Measurements from ENCODE around the gene GARNL3. TPM values are rescaled to one million over a fixed set of nuclear protein-coding genes. Genes with fewer than 3 reads are reported as not detected.

GARNL3 gene
- total and polyA plus RNA-seq, 2 experiments from 2014 or later: 8.7 to 21.9 TPM

- Histone ChIP-seq H2AFZ (no peak overlapping the region), H3K79me2 (replicated peaks; ENCODE audit: insufficient read depth) (no peaks in the 10 kb centered on the region), H3K27ac (ENCODE audit: low read depth) (no peak overlapping the region), H3F3A (replicated peaks; ENCODE audit: low read depth) (no peaks in the 10 kb centered on the region), H3K4me2 (no peak overlapping the region), H3K9me2 (ENCODE audit: insufficient read depth) (peaks cover 3% of the 10 kb centered on the region), H3K4me3 (no peak overlapping the region), H3K36me3 (ENCODE audit: insufficient read depth) (no peaks in the 10 kb centered on the region), H4K20me1 (replicated peaks; ENCODE audit: insufficient read depth) (no peaks in the 10 kb centered on the region), H3K27me3 (ENCODE audit: insufficient read depth) (no peaks in the 10 kb centered on the region), H3K4me1 (ENCODE audit: insufficient read depth) (no peaks in the 10 kb centered on the region)
- no peaks in the 10 kb centered on the region for H3K27me3 Mint-ChIP-seq (ENCODE audit: insufficient read depth, low read depth, poor library complexity)
- H3K27ac Mint-ChIP-seq: no peak overlapping the region
- no peaks in the 10 kb centered on the region for H3K4me1 Mint-ChIP-seq
- no peak overlapping the region for H3K4me3 Mint-ChIP-seq
- ATAC-seq: no peak
- peaks cover under 1% of the 10 kb centered on the region; the same call in 1 of the 3 replicates for H3K36me3 Mint-ChIP-seq (ENCODE audit: low read depth)
- DNase-seq (ENCODE audit: low spot score): no peak
- H3K9me3 Mint-ChIP-seq: no peaks in the 10 kb centered on the region
- no peak for TF ChIP-seq ETS1 (IDR thresholded peaks at IDR 0.05)
Measured at GRCh38 chr9:127300886-127301447, 36.4 kb downstream of the GARNL3 start.

GRCh38 chr9:127303830-127304229 lies 39.3 kb downstream of the GARNL3 start:
- Mint-ChIP-seq H3K9me3 (no peaks in the 10 kb centered on the region), H3K4me1 (no peaks in the 10 kb centered on the region), H3K4me3 (no peak overlapping the region), H3K27ac (no peak overlapping the region), H3K36me3 (ENCODE audit: low read depth) (no peaks in the 10 kb centered on the region), H3K27me3 (ENCODE audit: insufficient read depth, low read depth, poor library complexity) (no peaks in the 10 kb centered on the region)
- H3K9me2 ChIP-seq (ENCODE audit: insufficient read depth): no peaks in the 10 kb centered on the region; the same call in 1 of the 2 replicates
- H3K27me3 ChIP-seq (ENCODE audit: insufficient read depth): no peaks in the 10 kb centered on the region
- no peaks in the 10 kb centered on the region for H3K36me3 ChIP-seq (ENCODE audit: insufficient read depth)
- H3K79me2 ChIP-seq (replicated peaks; ENCODE audit: insufficient read depth): no peaks in the 10 kb centered on the region
- no peak overlapping the region for H3K27ac ChIP-seq (ENCODE audit: low read depth)
- no peak overlapping the region for H3K4me3 ChIP-seq
- ATAC-seq: no peak
- H3K4me2 ChIP-seq: no peak overlapping the region
- H2AFZ ChIP-seq: no peak overlapping the region
- no peaks in the 10 kb centered on the region for H3K4me1 ChIP-seq (ENCODE audit: insufficient read depth)
- no peak for DNase-seq (ENCODE audit: low spot score)
- no peaks in the 10 kb centered on the region for H4K20me1 ChIP-seq (replicated peaks; ENCODE audit: insufficient read depth)
- no peaks in the 10 kb centered on the region for H3F3A ChIP-seq (replicated peaks; ENCODE audit: low read depth)
- TF ChIP-seq REST (IDR thresholded peaks at IDR 0.05; ENCODE audit: unreplicated experiment) (no peak), EZH2 (IDR thresholded peaks at IDR 0.05; ENCODE audit: low read depth, unreplicated experiment) (no peak), JUNB (IDR thresholded peaks at IDR 0.05; ENCODE audit: unreplicated experiment) (no peak), CREB1 (CRISPR knock-in tag; IDR thresholded peaks at IDR 0.05; ENCODE audit: low read depth) (no peak), EZH2phosphoT487 (IDR thresholded peaks at IDR 0.05; ENCODE audit: unreplicated experiment) (no peak), ZNF331 (CRISPR knock-in tag; IDR thresholded peaks at IDR 0.05; ENCODE audit: low read depth) (no peak), POLR2AphosphoS5 (IDR thresholded peaks at IDR 0.05; ENCODE audit: low read depth) (no peak), ETS1 (IDR thresholded peaks at IDR 0.05) (no peak), ZNF114 (CRISPR knock-in tag; IDR thresholded peaks at IDR 0.05) (no peak), NANOG (IDR thresholded peaks at IDR 0.05; ENCODE audit: borderline replicate concordance) (no peak)
